T-cell (primary cell): Measurements from ENCODE around the gene MT1F. TPM values are rescaled to one million over a fixed set of nuclear protein-coding genes. Genes with fewer than 3 reads are reported as not detected.

Experiments
- ATAC-seq, 4 experiments: fragments of 200-7000 bp in 3 of 4; fragments of 150-1000 bp in 1 of 4; cut with Tn5 transposase; replicated peaks in 1 of 4; 1 replicate in 3 of 4; 2 replicates in 1 of 4; pipeline ENCODE4 v1.10.0; 2021; ENCODE audit warnings: moderate library complexity in 3 of 4, mild to moderate bottlenecking in 2 of 4, moderate number of reproducible peaks in 1 of 4
- CTCF ChIA-PET, 2 donors: fragments of 300-600 bp; sonication (Branson Sonifier 250); formaldehyde crosslinking; loops; one replicate each; lab custom pipeline; 2022; ENCODE audit warnings: antibody characterized with exemption in 2 of 2; lab: Charles Lee
- POLR2A ChIA-PET, 2 donors: fragments of 300-600 bp; sonication (Branson Sonifier 250); formaldehyde crosslinking; loops; one replicate each; lab custom pipeline; 2022; ENCODE audit warnings: antibody characterized with exemption in 2 of 2; lab: Charles Lee
- DNase-seq, 35 experiments: peaks; one replicate each; pipeline versions ENCODE4 v3.0.0 to v3.0.0-alpha.2; 2013 to 2023
- H3K27ac ChIP-seq: one replicate; pipeline ENCODE4 v1.5.1; 2013; ENCODE audit warnings: low read length
- H3K27me3 ChIP-seq, 2 experiments: replicated peaks in 1 of 2; 1 replicate in 1 of 2; 2 replicates in 1 of 2; pipeline versions ENCODE4 v1.6.1 to v1.7.0; 2013; ENCODE audit warnings: low read length in 1 of 2, mixed read lengths in 1 of 2; ENCODE audit not compliant: control insufficient read depth in 2 of 2, insufficient read depth in 2 of 2; ENCODE audit errors: extremely low read depth in 1 of 2
- H3K36me3 ChIP-seq, 2 donors: 1 replicate in 1 of 2; 2 replicates in 1 of 2; pipeline versions ENCODE4 v1.6.1 to v1.7.0; 2013; ENCODE audit warnings: low read length in 1 of 2; ENCODE audit not compliant: control insufficient read depth in 2 of 2, insufficient read depth in 1 of 2; ENCODE audit errors: extremely low read depth in 1 of 2
- H3K4me1 ChIP-seq, 2 experiments: 1 replicate in 1 of 2; 2 replicates in 1 of 2; pipeline versions ENCODE4 v1.6.1 to v1.7.0; 2013; ENCODE audit warnings: low read length in 2 of 2, mixed read lengths in 1 of 2; ENCODE audit not compliant: insufficient read depth in 2 of 2, control insufficient read depth in 1 of 2; ENCODE audit errors: extremely low read depth in 1 of 2
- H3K4me3 ChIP-seq, 2 donors: 1 replicate in 1 of 2; 2 replicates in 1 of 2; pipeline versions ENCODE4 v1.5.1 to v1.7.0; 2013; ENCODE audit warnings: mild to moderate bottlenecking in 2 of 2, low read length in 1 of 2, moderate library complexity in 1 of 2; ENCODE audit not compliant: control insufficient read depth in 1 of 2; ENCODE audit errors: extremely low read depth in 1 of 2
- H3K9me3 ChIP-seq: 2 replicates; pipeline ENCODE4 v1.7.0; 2013
- H3K27ac Mint-ChIP-seq, 2 donors: one replicate each; pipeline ENCODE4 v1.8.0; 2020 to 2021; ENCODE audit warnings: mild to moderate bottlenecking in 2 of 2, mixed read lengths in 2 of 2
- H3K27me3 Mint-ChIP-seq, 2 donors: one replicate each; pipeline ENCODE4 v1.8.0; 2021 to 2022; ENCODE audit warnings: mixed read lengths in 2 of 2
- H3K36me3 Mint-ChIP-seq: one replicate; pipeline ENCODE4 v1.8.0; 2021; ENCODE audit warnings: mixed read lengths
- H3K4me1 Mint-ChIP-seq, 3 donors: one replicate each; pipeline ENCODE4 v1.8.0; 2020 to 2022; ENCODE audit warnings: mixed read lengths in 3 of 3, mild to moderate bottlenecking in 1 of 3
- H3K4me3 Mint-ChIP-seq, 3 donors: one replicate each; pipeline ENCODE4 v1.8.0; 2020 to 2022; ENCODE audit warnings: mild to moderate bottlenecking in 3 of 3, mixed read lengths in 3 of 3, moderate library complexity in 3 of 3
- H3K9me3 Mint-ChIP-seq, 3 donors: one replicate each; pipeline ENCODE4 v1.8.0; 2020 to 2022; ENCODE audit warnings: mixed read lengths in 3 of 3
- WGBS: methylation state at CpG from one replicate; pipeline ENCODE4 v1.1.5; 2013; ENCODE audit warnings: missing lambda C conversion rate; ENCODE audit not compliant: insufficient coverage; 5-methylcytosine and 5-hydroxymethylcytosine counted together
- total RNA-seq, 35 experiments: library from RNA in 6 of 35; stranded (reverse) in 6 of 35; fragments of 120-200 nt in 1 of 35; gene quantifications; one replicate each; pipeline versions ENCODE4 v1.2.1 to v1.2.4 and lab custom pipeline; 2013 to 2026

MT1F gene
- total RNA-seq, 5 donors from 2014 or later (not counting 1 experiment from before 2014, with no cell fraction given), result 5.3 to 14.3 (median 9.3) TPM

DNA sequence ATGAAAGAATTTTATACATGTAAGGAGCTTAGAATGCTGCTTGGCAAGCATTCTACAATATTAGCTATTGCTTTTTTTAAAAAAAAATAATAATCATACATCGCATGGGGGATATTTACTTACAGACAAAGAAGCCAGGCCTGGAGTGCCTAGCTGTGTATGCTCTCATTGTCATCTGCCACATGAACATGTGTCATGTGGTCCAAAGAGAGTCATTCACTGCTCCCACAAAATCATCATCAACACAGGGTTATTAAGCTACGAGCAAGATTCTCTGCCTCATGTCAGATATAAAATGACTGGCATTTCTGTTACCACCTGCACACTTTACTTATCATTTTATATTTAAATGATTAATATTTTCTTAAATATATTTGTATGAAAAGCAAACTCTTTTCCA, 34.1 kb upstream of the MT1F start:
- Mint-ChIP-seq H3K27ac (no peak overlapping the region), H3K4me1 (peaks cover 13 to 18% (median 16%) of the 10 kb centered on the region in 3 donors), H3K27me3 (peaks cover 0 to 16% of the 10 kb centered on the region in 2 donors), H3K9me3 (no peaks in the 10 kb centered on the region), H3K4me3 (no peak overlapping the region), H3K36me3 (no peaks in the 10 kb centered on the region)
- peaks cover 0 to 21% of the 10 kb centered on the region in 2 experiments for H3K4me1 ChIP-seq
- no CpG with 5 or more reads among the region's 2 CpGs for WGBS
- no peaks in the 10 kb centered on the region for H3K9me3 ChIP-seq
- ChIA-PET CTCF (interaction anchor here (0.6 to 1.1 kb wide), 6 partner anchors 11 to 605 kb away, joined by 3 to 6 read pairs (median 4); partner anchors contain the start of gene MT2A (in 1 of the 2)), POLR2A (interaction anchor here (0.6 to 1.1 kb wide), 3 partner anchors 13 to 60 kb away, joined by 3 to 10 read pairs (median 4); no protein-coding TSS in a partner anchor)
- peaks cover 14 to 20% of the 10 kb centered on the region in 2 experiments for H3K27me3 ChIP-seq
- DNase-seq, result no peak
- H3K36me3 ChIP-seq, result no peaks in the 10 kb centered on the region
- no peak overlapping the region for H3K4me3 ChIP-seq
- H3K27ac ChIP-seq, result no peak overlapping the region
- no peak for ATAC-seq

DNA sequence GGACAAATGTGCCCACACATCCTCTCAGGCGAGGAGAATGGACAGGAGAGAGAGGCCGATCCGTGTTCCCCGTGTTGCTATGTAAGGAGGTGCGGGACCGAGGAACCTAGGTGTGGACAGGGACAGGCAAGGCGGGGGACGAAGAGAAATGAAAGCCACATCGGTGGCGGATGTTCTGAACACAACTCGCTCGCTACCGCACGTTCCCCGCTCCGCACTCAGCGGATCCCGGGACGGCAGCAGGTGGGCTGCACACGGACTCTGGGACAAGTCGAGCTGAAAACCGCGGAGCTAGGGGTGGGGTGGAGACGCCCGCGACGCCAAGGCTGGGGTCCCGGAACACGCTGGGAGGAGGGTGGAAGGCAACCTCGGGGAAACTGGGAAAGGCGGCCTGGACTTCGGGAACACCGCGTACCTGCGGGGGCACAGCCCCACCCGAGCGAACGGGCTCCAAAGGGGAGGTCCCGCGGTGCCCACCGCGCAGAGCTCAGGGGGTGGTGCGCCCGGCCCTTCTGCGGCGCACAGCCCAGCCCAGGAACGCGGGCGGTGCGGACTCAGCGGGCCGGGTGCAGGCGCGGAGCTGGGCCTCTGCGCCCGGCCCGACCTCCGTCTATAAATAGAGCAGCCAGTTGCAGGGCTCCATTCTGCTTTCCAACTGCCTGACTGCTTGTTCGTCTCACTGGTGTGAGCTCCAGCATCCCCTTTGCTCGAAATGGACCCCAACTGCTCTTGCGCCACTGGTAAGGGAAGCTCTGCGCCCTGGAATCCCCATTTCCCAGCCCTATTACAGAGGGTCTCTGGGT, 32.4 kb upstream of the MT1F start, which contains the start of gene MT1E:
TSS of gene MT1E (plus strand) at position 642 of the 803 bp plus-strand sequence. CDS start at position 713, 71 bp downstream.
- Mint-ChIP-seq H3K27me3 (peaks cover 4 to 12% of the 10 kb centered on the region in 2 donors), H3K36me3 (no peaks in the 10 kb centered on the region), H3K9me3 (no peaks in the 10 kb centered on the region), H3K4me1 (peaks cover 13 to 20% (median 16%) of the 10 kb centered on the region in 3 donors), H3K4me3 (peak within 1 kb of the TSS; percentile 82 to 88 (median 86)), H3K27ac (peak within 1 kb of the TSS; percentile 58 to 82)
- no peaks in the 10 kb centered on the region for H3K36me3 ChIP-seq
- ChIA-PET POLR2A (interaction anchor here (0.5 to 1.1 kb wide), 4 partner anchors 17 to 312 kb away, joined by 3 to 9 read pairs (median 6); partner anchors contain the start of gene MT2A (in 1 of the 2)), CTCF (interaction anchor here in 1 of 2 donors (1.0 kb wide), 1 partner anchor 77 kb away, joined by 7 read pairs; no protein-coding TSS in a partner anchor)
- peak in 23 of 35 experiments; percentile 15 to 77 (median 37) for DNase-seq
- H3K27me3 ChIP-seq, result peaks cover 17 to 20% of the 10 kb centered on the region in 2 experiments
- ATAC-seq, result peak; percentile 91 to 94 (median 94)
- peak within 1 kb of the TSS; percentile 56 to 65 for H3K4me3 ChIP-seq
- H3K27ac ChIP-seq, result peak within 1 kb of the TSS; percentile 29
- WGBS, result 5% methylated on average over 62 of the region's 62 CpGs
- H3K9me3 ChIP-seq, result no peaks in the 10 kb centered on the region
- H3K4me1 ChIP-seq, result peaks cover 0 to 21% of the 10 kb centered on the region in 2 experiments

DNA sequence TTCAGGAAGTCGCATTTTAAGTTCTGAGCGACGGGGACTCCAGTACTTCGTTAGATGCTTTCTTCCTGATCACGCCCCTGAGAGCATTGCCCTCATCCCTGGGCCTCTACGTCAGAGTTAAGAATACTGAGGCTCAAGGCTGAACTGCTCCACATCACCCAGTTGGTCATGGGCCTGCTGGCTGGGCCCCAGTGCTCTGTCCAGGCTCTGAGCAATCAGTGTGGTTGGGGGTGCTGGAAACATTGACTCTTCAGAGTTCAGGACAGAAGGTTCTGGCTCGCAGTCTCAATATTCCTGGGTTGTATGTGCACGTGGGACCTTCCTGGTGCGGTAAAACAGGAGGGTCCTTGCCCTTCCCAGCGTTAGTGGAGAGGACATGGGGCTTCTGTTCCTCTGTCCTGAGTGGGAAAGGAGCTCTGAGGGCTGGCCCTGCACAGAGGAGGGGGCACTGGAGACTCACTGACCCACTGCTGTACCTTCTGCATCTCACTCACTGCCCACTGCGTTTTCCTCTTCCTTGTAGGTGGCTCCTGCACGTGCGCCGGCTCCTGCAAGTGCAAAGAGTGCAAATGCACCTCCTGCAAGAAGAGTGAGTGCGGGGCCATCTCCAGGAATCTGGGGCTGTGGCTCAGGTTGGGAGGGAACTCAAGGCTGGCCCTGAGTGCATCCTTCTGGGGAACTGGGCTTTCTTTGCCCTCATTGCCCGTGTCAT, 31.7 kb upstream of the MT1F start:
- no peaks in the 10 kb centered on the region for H3K36me3 Mint-ChIP-seq
- H3K27ac Mint-ChIP-seq, result peak overlapping the region; percentile 34 to 69
- peak overlapping the region; percentile 56 to 65 for H3K4me3 ChIP-seq
- peaks cover 17 to 23% of the 10 kb centered on the region in 2 experiments for H3K27me3 ChIP-seq
- ATAC-seq, result peak in 3 of 4 experiments; percentile 24 to 39 (median 25)
- peak overlapping the region; percentile 29 for H3K27ac ChIP-seq
- H3K4me1 ChIP-seq, result peaks cover 0 to 21% of the 10 kb centered on the region in 2 experiments
- peak overlapping the region; percentile 82 to 88 (median 86) for H3K4me3 Mint-ChIP-seq
- no peaks in the 10 kb centered on the region for H3K36me3 ChIP-seq
- peaks cover 8 to 19% of the 10 kb centered on the region in 2 donors for H3K27me3 Mint-ChIP-seq
- H3K4me1 Mint-ChIP-seq, result peaks cover 13 to 20% (median 16%) of the 10 kb centered on the region in 3 donors
- no peaks in the 10 kb centered on the region for H3K9me3 ChIP-seq
- no peaks in the 10 kb centered on the region for H3K9me3 Mint-ChIP-seq
- ChIA-PET CTCF (interaction anchor here in 1 of 2 donors (1.0 kb wide), 1 partner anchor 76 kb away, joined by 7 read pairs; no protein-coding TSS in a partner anchor), POLR2A (interaction anchor here (0.5 to 1.1 kb wide), 4 partner anchors 18 to 311 kb away, joined by 3 to 9 read pairs (median 6); partner anchors contain the start of gene MT2A (in 1 of the 2))
- DNase-seq, result no peak
- 26% methylated on average over 8 of the region's 16 CpGs for WGBS

- ChIA-PET CTCF (no interaction called here), POLR2A (no interaction called here)
- Mint-ChIP-seq H3K4me1 (peaks cover 16 to 22% (median 18%) of the 10 kb centered on the region in 3 donors), H3K9me3 (no peaks in the 10 kb centered on the region), H3K36me3 (no peaks in the 10 kb centered on the region), H3K27ac (no peak overlapping the region), H3K4me3 (peak overlapping the region in 1 of 3 donors; percentile 86), H3K27me3 (peaks cover 14 to 24% of the 10 kb centered on the region in 2 donors)
- H3K27me3 ChIP-seq, result peaks cover 20 to 29% of the 10 kb centered on the region in 2 experiments
- WGBS, result 84% methylated on average over 6 of the region's 7 CpGs
- DNase-seq, result no peak
- ATAC-seq, result no peak
- no peaks in the 10 kb centered on the region for H3K9me3 ChIP-seq
- no peak overlapping the region for H3K27ac ChIP-seq
- no peak overlapping the region for H3K4me3 ChIP-seq
- peaks cover 0 to 22% of the 10 kb centered on the region in 2 experiments for H3K4me1 ChIP-seq
- H3K36me3 ChIP-seq, result no peaks in the 10 kb centered on the region
These were observed 31.1 kb upstream of the MT1F start for GRCh38 chr16:56626685-56627084.

- H3K27ac ChIP-seq, result no peak overlapping the region
- ChIA-PET POLR2A (interaction anchor here in 1 of 2 donors (0.6 to 0.9 kb wide), 2 partner anchors 14 to 710 kb away, joined by 3 to 6 read pairs; no protein-coding TSS in a partner anchor), CTCF (no interaction called here)
- WGBS, result 79% methylated on average over 6 of the region's 9 CpGs
- Mint-ChIP-seq H3K27ac (no peak overlapping the region), H3K27me3 (peaks cover 28 to 40% of the 10 kb centered on the region in 2 donors), H3K36me3 (no peaks in the 10 kb centered on the region), H3K4me1 (peaks cover 24 to 30% (median 26%) of the 10 kb centered on the region in 3 donors), H3K4me3 (no peak overlapping the region), H3K9me3 (no peaks in the 10 kb centered on the region)
- peaks cover 0 to 35% of the 10 kb centered on the region in 2 experiments for H3K4me1 ChIP-seq
- DNase-seq (no peak), ATAC-seq (no peak)
- peaks cover 24 to 49% of the 10 kb centered on the region in 2 experiments for H3K27me3 ChIP-seq
- H3K4me3 ChIP-seq, result no peak overlapping the region
- H3K9me3 ChIP-seq, result no peaks in the 10 kb centered on the region
- H3K36me3 ChIP-seq, result no peaks in the 10 kb centered on the region
These were observed 29.0 kb upstream of the MT1F start for GRCh38 chr16:56628486-56629350.
